ENCODE measurements around the gene LPO. TPM values are rescaled to one million over a fixed set of nuclear protein-coding genes. Genes with fewer than 3 reads are reported as not detected.

LPO gene
- total RNA-seq, 1 donor from 2014 or later: not detected

DNA sequence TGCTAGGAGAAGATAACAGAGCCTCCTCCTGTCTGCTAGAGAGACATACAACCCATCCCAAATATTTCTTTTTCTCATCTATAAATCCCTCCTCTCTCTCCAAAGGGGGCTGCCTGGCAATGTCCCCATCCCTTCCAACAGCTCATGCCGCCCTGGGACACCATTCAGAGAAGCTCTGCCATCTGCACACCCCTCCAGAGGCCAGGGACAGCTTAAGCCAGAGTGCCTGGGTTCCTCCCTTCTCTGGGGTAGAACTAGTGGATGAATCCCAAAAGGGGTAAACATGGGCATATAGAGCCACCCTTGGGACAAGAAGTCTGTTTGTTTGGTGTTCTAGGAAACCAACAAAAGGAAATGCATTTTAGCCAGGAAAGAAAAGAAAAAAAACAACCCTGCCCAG is 2.6 kb upstream of the LPO start:
- TF ChIP-seq, protein P1, sequence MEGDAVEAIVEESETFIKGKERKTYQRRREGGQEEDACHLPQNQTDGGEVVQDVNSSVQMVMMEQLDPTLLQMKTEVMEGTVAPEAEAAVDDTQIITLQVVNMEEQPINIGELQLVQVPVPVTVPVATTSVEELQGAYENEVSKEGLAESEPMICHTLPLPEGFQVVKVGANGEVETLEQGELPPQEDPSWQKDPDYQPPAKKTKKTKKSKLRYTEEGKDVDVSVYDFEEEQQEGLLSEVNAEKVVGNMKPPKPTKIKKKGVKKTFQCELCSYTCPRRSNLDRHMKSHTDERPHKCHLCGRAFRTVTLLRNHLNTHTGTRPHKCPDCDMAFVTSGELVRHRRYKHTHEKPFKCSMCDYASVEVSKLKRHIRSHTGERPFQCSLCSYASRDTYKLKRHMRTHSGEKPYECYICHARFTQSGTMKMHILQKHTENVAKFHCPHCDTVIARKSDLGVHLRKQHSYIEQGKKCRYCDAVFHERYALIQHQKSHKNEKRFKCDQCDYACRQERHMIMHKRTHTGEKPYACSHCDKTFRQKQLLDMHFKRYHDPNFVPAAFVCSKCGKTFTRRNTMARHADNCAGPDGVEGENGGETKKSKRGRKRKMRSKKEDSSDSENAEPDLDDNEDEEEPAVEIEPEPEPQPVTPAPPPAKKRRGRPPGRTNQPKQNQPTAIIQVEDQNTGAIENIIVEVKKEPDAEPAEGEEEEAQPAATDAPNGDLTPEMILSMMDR (IDR thresholded peaks at IDR 0.05): no peak
- Histone ChIP-seq H3K9me3 (no peaks in the 10 kb centered on the region), H3K27ac (no peak overlapping the region), H3K4me1 (peaks cover 4% of the 10 kb centered on the region), H3K36me3 (no peaks in the 10 kb centered on the region), H3K4me3 (no peak overlapping the region), H3K27me3 (peaks cover 13% of the 10 kb centered on the region)
- ATAC-seq (no peak), DNase-seq (no peak)
- intact Hi-C loops (cut with DNase I): no loop called here

DNA sequence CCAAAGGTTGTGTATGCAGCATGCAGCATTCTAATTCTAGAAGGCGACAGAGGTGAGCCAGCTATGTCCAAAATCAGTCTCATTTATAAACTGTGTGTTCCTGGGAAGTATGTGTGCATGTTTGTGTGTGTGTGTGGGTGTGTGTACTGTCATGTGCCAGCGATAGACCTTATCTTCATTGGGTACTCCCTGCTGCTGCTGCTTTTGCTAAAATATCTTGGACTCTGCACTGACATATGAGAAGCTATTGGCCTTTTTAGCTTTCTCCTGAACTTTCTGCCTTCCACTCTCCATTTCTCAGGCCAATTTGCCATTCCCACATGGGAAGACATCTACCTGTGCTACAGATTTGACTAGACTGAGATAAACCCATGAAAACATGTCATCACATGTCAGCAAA is 2.0 kb upstream of the LPO start:
- H3K4me3 ChIP-seq: no peak overlapping the region
- H3K27me3 ChIP-seq: peaks cover 19% of the 10 kb centered on the region
- intact Hi-C loops (cut with DNase I): no loop called here
- H3K9me3 ChIP-seq: no peaks in the 10 kb centered on the region
- DNase-seq: no peak
- peaks cover 4% of the 10 kb centered on the region for H3K4me1 ChIP-seq
- H3K36me3 ChIP-seq: no peaks in the 10 kb centered on the region
- no peak overlapping the region for H3K27ac ChIP-seq
- TF ChIP-seq, protein P1 (IDR thresholded peaks at IDR 0.05): no peak
- ATAC-seq: no peak

DNA sequence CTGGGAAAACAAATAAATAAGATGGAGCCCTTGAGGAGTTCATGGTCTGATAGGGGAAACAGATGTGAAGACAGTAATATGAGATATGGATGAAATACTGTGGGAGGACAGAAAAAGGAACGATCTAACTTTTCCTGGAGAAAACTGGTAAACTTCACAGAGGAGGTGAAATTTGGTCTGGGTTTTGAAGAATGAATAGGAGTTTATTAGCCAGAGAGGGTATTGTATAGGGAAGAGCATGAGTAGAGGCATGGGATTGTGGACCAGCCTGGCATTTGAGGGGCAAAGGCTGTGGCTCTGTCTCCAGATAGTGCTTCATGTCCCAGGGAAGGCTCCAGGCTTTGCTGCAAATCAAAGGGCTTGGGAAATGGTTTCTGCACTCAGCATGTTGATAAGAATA is 1.6 kb downstream of the LPO start:
- TF ChIP-seq, protein P1 (IDR thresholded peaks at IDR 0.05): no peak
- no peak for ATAC-seq
- intact Hi-C loops (cut with DNase I): no loop called here
- Histone ChIP-seq H3K4me1 (no peaks in the 10 kb centered on the region), H3K27me3 (peaks cover 26% of the 10 kb centered on the region), H3K36me3 (no peaks in the 10 kb centered on the region), H3K27ac (no peak overlapping the region), H3K4me3 (no peak overlapping the region), H3K9me3 (no peaks in the 10 kb centered on the region)
- no peak for DNase-seq

DNA sequence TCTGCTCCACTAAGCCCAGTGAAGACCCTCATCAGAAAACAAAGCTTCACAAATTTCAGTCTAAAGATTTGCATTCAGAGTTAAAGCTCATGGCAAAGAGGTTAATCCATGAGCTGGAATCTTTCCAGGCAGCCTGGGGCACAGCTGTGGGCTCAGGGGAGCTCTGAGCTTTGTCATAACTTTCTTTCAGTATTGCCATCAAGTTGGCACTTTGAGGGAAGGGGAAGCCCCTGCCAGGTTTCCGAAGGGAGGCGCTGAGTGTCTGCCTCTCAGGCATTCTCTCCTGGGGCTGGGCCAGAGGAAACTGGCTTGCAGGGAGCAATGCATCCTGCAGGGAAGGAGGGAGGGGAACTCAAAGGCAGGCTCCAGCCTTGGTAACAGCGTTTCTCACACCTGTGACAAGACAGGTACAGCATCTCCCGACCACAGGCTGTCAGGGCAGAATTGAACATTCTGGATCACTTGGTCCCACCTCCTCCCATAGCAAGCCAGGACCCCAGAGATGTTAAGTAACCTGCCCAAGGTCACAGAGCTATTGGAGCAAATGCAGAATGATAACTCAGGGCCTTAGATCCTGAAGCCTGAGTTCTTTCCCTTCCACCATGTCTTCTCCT is 3.9 kb downstream of the LPO start:
- intact Hi-C loops (cut with DNase I): no loop called here
- Histone ChIP-seq H3K36me3 (no peaks in the 10 kb centered on the region), H3K4me1 (no peaks in the 10 kb centered on the region), H3K27me3 (peaks cover 21% of the 10 kb centered on the region), H3K9me3 (no peaks in the 10 kb centered on the region), H3K4me3 (no peak overlapping the region), H3K27ac (no peak overlapping the region)
- no peak for DNase-seq
- ATAC-seq: no peak
- TF ChIP-seq, protein P1 (IDR thresholded peaks at IDR 0.05): no peak

DNA sequence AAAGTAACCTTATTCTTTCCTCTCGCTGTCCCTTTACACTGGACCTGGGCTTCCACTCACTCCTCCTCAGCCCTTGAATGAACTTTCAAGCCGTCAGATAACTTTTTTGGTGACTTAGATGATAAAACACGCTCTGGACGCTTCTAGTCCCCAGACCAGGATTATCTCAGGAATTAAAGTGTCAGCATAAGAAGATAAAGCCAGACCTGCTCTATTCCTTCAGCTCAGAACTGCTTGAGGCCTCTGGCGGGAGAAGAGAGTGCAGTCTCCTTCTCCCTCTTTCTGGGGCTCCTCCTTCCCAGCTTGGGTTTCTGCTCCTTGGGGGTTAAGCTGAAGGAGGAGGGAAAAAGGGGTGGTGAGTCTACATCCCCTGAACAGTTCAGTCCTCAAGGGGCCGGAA is 6.6 kb downstream of the LPO start:
- TF ChIP-seq, protein P1 (IDR thresholded peaks at IDR 0.05): no peak
- Histone ChIP-seq H3K4me3 (no peak overlapping the region), H3K9me3 (no peaks in the 10 kb centered on the region), H3K27ac (no peak overlapping the region), H3K27me3 (peaks cover 21% of the 10 kb centered on the region), H3K4me1 (peaks cover 7% of the 10 kb centered on the region), H3K36me3 (no peaks in the 10 kb centered on the region)
- ATAC-seq (no peak), DNase-seq (no peak)
- intact Hi-C loops (cut with DNase I): no loop called here

Measured in upper lobe of right lung (tissue), 1 donor.